ENCODE measurements around the gene HTR6.
"Not testable (repeated sequence)": the region's sequence is repeated elsewhere in the genome, so short reads cannot be mapped to it uniquely, and the experiment has no call there.

HTR6 gene

GRCh38 chr1:19664453-19665185 is at the start of gene HTR6:
Gene HTR6 (plus strand): TSS chr1:19664875. CDS start chr1:19665754, 879 bp downstream.
- in situ Hi-C loops (cut with MboI; ENCODE audit: low sequenced_read_pairs): loop anchor here (25.0 kb wide), 1 partner anchor 777 kb away; no protein-coding TSS in a partner anchor

GRCh38 chr1:19615438-19615837 is 49.2 kb upstream of the HTR6 start:
- in situ Hi-C loops (cut with MboI; ENCODE audit: low sequenced_read_pairs): no loop called here

GRCh38 chr1:19616489-19616888 is 48.2 kb upstream of the HTR6 start:
- in situ Hi-C loops (cut with MboI; ENCODE audit: low sequenced_read_pairs): no loop called here

GRCh38 chr1:19617376-19617775 is 47.3 kb upstream of the HTR6 start:
- in situ Hi-C loops (cut with MboI; ENCODE audit: low sequenced_read_pairs): no loop called here

- in situ Hi-C loops (cut with MboI; ENCODE audit: low sequenced_read_pairs): no loop called here
Measured at GRCh38 chr1:19618428-19618827, 46.2 kb upstream of the HTR6 start.

- in situ Hi-C loops (cut with MboI; ENCODE audit: low sequenced_read_pairs): no loop called here
Measured at GRCh38 chr1:19619697-19620384, 44.8 kb upstream of the HTR6 start.

GRCh38 chr1:19620786-19621185 is 43.9 kb upstream of the HTR6 start:
- in situ Hi-C loops (cut with MboI; ENCODE audit: low sequenced_read_pairs): no loop called here

GRCh38 chr1:19621274-19621950 is 43.3 kb upstream of the HTR6 start:
- in situ Hi-C loops (cut with MboI; ENCODE audit: low sequenced_read_pairs): no loop called here

- in situ Hi-C loops (cut with MboI; ENCODE audit: low sequenced_read_pairs): no loop called here
Measured at GRCh38 chr1:19622204-19622603, 42.5 kb upstream of the HTR6 start.

GRCh38 chr1:19623523-19623922 is 41.2 kb upstream of the HTR6 start:
- in situ Hi-C loops (cut with MboI; ENCODE audit: low sequenced_read_pairs): no loop called here

- in situ Hi-C loops (cut with MboI; ENCODE audit: low sequenced_read_pairs): no loop called here
Measured at GRCh38 chr1:19625291-19625937, 39.3 kb upstream of the HTR6 start.

- in situ Hi-C loops (cut with MboI; ENCODE audit: low sequenced_read_pairs): no loop called here
Measured at GRCh38 chr1:19628879-19629278, 35.8 kb upstream of the HTR6 start.

- in situ Hi-C loops (cut with MboI; ENCODE audit: low sequenced_read_pairs): no loop called here
Measured at GRCh38 chr1:19629357-19629756, 35.3 kb upstream of the HTR6 start.

GRCh38 chr1:19630192-19630591 is 34.5 kb upstream of the HTR6 start:
- in situ Hi-C loops (cut with MboI; ENCODE audit: low sequenced_read_pairs): not testable (repeated sequence)

GRCh38 chr1:19630720-19631395 is 33.8 kb upstream of the HTR6 start:
- in situ Hi-C loops (cut with MboI; ENCODE audit: low sequenced_read_pairs): no loop called here

GRCh38 chr1:19632211-19632610 is 32.5 kb upstream of the HTR6 start:
- in situ Hi-C loops (cut with MboI; ENCODE audit: low sequenced_read_pairs): no loop called here

GRCh38 chr1:19633106-19633505 is 31.6 kb upstream of the HTR6 start:
- in situ Hi-C loops (cut with MboI; ENCODE audit: low sequenced_read_pairs): no loop called here

GRCh38 chr1:19635064-19635463 is 29.6 kb upstream of the HTR6 start:
- in situ Hi-C loops (cut with MboI; ENCODE audit: low sequenced_read_pairs): not testable (repeated sequence)

GRCh38 chr1:19635646-19636045 is 29.0 kb upstream of the HTR6 start:
- in situ Hi-C loops (cut with MboI; ENCODE audit: low sequenced_read_pairs): no loop called here

- in situ Hi-C loops (cut with MboI; ENCODE audit: low sequenced_read_pairs): no loop called here
Measured at GRCh38 chr1:19636065-19636464, 28.6 kb upstream of the HTR6 start.

GRCh38 chr1:19636749-19637148 is 27.9 kb upstream of the HTR6 start:
- in situ Hi-C loops (cut with MboI; ENCODE audit: low sequenced_read_pairs): not testable (repeated sequence)
